Stimulated activated CD8-positive, alpha-beta memory T cell treated with anti-CD3 and anti-CD28 coated beads, Interleukin-2, amount 100 ng/mL, for 1 hour (primary cell): Measurements from ENCODE around the gene GRIN2D.

ENCODE experiments used
- DNase-seq, 2 donors: peaks; one replicate each; pipeline ENCODE4 v3.0.0-alpha.2; 2020; ENCODE audit warnings: low read depth in 2 of 2

GRIN2D gene

GRCh38 chr19:48441360-48442050 lies 48.0 kb downstream of the GRIN2D start:
- DNase-seq = no peak

- no peak for DNase-seq
These were observed 48.9 kb downstream of the GRIN2D start for GRCh38 chr19:48442116-48443035.

- no peak for DNase-seq
These were observed 49.8 kb downstream of the GRIN2D start for GRCh38 chr19:48443256-48443655.
